Measurements from ENCODE around the gene PALM2AKAP2. TPM values are rescaled to one million over a fixed set of nuclear protein-coding genes. Genes with fewer than 3 reads are reported as not detected.

Gene PALM2AKAP2
- total RNA-seq, 2 donors from 2014 or later: not detected

DNA sequence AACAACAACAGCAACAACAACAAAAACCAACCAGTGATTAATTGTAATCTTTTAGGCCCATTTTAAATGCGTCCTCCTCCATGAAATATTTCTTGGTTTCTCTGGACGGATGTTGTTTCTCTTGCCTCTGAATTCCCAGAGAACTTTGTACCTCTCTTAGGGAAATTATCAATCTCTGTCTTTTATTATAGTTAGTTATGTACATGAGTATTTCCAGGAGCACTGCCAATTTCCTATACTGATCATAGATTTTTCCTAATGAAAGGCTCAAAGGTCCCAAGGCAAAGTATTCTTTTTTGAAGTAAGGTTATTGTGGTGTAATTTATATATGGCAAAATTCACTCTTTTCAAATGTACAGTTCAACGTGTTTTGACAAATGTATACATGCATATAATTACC is 20.4 kb upstream of the PALM2AKAP2 start:
- Mint-ChIP-seq H3K4me3 (no peak overlapping the region), H3K9me3 (no peaks in the 10 kb centered on the region), H3K27me3 (peaks cover 10 to 21% of the 10 kb centered on the region in 2 donors), H3K4me1 (ENCODE audit: low read depth in 2 of 2) (no peaks in the 10 kb centered on the region), H3K27ac (no peak overlapping the region), H3K36me3 (no peaks in the 10 kb centered on the region)
- ATAC-seq: no peak
- DNase-seq (ENCODE audit: low spot score): no peak

DNA sequence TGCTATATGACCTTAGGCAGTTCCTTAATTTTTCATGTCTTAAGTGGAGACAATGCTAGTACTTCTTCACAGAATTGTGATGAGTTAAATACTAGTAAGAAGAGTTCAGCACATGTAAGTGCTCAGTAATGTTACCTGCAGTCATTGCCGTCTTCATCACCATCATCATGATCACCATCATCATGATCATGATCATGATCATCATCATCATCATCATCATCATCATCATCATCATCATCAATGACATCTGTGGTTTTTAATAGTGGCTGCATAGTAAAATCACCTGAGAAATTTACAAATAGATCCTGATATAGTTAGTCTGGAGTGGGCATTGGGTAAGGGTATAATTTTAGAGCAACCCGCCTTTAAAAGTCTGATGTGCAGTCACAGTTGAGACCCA is 14.7 kb upstream of the PALM2AKAP2 start:
- no peaks in the 10 kb centered on the region for H3K9me3 Mint-ChIP-seq
- ATAC-seq (no peak), DNase-seq (ENCODE audit: low spot score) (no peak)
- no peak overlapping the region for H3K4me3 Mint-ChIP-seq
- H3K27ac Mint-ChIP-seq: no peak overlapping the region
- H3K4me1 Mint-ChIP-seq (ENCODE audit: low read depth in 2 of 2): no peaks in the 10 kb centered on the region
- no peaks in the 10 kb centered on the region for H3K36me3 Mint-ChIP-seq
- H3K27me3 Mint-ChIP-seq: peaks cover 9 to 12% of the 10 kb centered on the region in 2 donors

DNA sequence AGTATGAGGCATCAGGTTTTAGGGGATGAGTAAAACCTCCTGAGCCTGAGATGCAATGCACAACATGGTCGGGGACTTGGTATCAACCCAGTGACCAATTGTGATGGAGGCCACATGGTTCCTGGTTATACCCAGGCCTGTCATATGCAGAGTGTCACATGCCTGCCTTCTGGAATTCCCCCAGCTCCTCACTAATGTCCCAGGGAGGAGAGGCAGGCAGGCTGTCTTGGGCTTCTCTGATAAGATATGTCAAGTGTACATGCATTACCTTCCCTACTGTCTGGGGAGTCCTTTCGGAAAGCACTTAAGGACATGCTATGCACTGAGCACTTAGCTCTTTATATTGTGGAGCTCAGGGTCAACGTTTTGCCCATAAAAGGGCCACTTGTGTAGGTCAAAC is 14.2 kb upstream of the PALM2AKAP2 start:
- Mint-ChIP-seq H3K27ac (no peak overlapping the region), H3K9me3 (no peaks in the 10 kb centered on the region), H3K4me1 (ENCODE audit: low read depth in 2 of 2) (no peaks in the 10 kb centered on the region), H3K4me3 (no peak overlapping the region), H3K36me3 (no peaks in the 10 kb centered on the region), H3K27me3 (peaks cover 10 to 16% of the 10 kb centered on the region in 2 donors)
- ATAC-seq (no peak), DNase-seq (ENCODE audit: low spot score) (no peak)

DNA sequence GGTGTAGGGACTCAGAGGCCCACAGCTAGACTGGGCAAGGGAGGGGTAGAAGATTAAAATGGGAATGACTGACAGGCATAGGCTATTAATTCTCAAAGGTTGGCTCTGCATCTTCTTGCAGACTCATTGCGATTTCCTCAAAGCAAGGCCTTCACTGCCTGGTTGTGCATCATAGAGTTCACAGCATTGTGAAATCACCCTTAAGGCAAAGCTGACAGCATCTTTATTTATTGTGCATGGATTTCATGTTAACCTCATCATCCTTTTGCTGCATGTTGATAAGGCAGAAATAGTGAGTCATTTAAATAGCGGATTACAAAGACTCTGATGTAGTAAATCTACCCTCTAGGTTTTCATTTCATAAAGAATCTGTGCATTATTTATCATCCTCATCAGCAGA is 13.6 kb upstream of the PALM2AKAP2 start:
- Mint-ChIP-seq H3K4me1 (ENCODE audit: low read depth in 2 of 2) (no peaks in the 10 kb centered on the region), H3K36me3 (no peaks in the 10 kb centered on the region), H3K9me3 (no peaks in the 10 kb centered on the region), H3K27ac (no peak overlapping the region), H3K27me3 (peaks cover 15 to 21% of the 10 kb centered on the region in 2 donors), H3K4me3 (no peak overlapping the region)
- DNase-seq (ENCODE audit: low spot score) (no peak), ATAC-seq (no peak)

DNA sequence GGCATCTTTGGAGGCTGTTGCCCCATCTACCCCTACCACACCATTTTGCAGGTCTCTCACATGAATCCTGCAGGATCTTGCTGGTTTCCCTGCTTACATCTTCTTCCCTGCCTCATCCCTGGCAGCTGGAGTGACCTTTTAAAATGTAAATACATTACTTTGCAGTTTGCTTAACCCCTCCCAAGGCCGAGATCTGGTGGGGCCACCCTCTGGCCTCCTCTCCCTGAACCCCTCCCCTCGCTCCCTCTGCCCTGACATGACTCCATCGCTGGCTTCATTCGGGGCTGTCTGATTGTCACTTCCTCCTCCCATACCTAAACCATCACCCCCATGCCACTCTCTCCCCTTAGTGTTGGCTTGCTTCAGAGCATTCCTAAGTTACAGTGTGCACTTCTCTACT is 12.6 kb upstream of the PALM2AKAP2 start:
- H3K4me1 Mint-ChIP-seq (ENCODE audit: low read depth in 2 of 2): no peaks in the 10 kb centered on the region
- H3K36me3 Mint-ChIP-seq: no peaks in the 10 kb centered on the region
- no peak overlapping the region for H3K4me3 Mint-ChIP-seq
- no peak for DNase-seq (ENCODE audit: low spot score)
- H3K27me3 Mint-ChIP-seq: peaks cover 20 to 23% of the 10 kb centered on the region in 2 donors
- H3K27ac Mint-ChIP-seq: no peak overlapping the region
- no peak for ATAC-seq
- H3K9me3 Mint-ChIP-seq: no peaks in the 10 kb centered on the region

DNA sequence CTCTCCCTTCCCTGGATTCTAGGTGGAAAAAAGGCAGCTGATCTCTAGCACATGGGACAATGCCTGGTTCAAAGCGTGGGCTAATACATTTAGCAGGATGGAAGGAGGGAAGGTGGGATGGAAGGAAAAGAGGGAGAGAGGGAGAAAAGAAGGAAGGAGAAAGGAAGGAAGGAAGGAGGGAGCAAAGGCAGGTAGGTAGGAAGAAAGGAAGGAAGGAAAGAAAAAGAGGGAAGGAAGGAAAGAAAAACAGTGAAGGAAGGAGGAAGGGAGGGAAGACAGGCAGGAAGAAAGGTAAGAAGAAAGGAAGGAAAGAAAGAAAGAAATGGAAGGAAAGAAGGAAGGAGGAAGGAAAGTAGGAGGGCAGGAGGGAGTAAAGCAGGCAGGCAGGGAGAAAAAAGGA is 12.2 kb upstream of the PALM2AKAP2 start:
- no peaks in the 10 kb centered on the region for H3K4me1 Mint-ChIP-seq (ENCODE audit: low read depth in 2 of 2)
- H3K27ac Mint-ChIP-seq: no peak overlapping the region
- H3K27me3 Mint-ChIP-seq: peaks cover 20 to 23% of the 10 kb centered on the region in 2 donors

DNA sequence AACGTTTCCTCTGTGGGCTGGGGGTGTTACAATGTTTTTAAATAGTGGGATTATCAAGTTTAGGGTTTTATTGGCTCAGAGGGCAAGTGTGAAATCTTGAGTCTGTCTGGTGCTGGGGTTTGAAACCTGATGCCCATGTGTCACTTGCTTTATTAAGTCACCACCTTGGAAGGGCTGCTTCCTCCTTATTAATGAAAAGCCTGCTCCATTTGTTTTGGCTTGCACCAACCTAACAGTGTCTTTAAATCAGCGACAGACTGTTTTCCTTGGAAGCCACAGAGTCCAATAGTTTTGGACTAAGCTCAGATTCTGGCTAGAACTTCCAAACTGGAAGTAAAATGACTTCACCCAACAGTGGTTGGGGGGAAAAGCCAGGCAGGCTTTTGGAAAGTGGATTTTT is 10.7 kb upstream of the PALM2AKAP2 start:
- no peaks in the 10 kb centered on the region for H3K36me3 Mint-ChIP-seq
- H3K4me1 Mint-ChIP-seq (ENCODE audit: low read depth in 2 of 2): no peaks in the 10 kb centered on the region
- H3K27ac Mint-ChIP-seq: no peak overlapping the region
- no peak overlapping the region for H3K4me3 Mint-ChIP-seq
- peaks cover 20 to 23% of the 10 kb centered on the region in 2 donors for H3K27me3 Mint-ChIP-seq
- no peaks in the 10 kb centered on the region for H3K9me3 Mint-ChIP-seq
- no peak for ATAC-seq
- DNase-seq (ENCODE audit: low spot score): no peak

More for the DNA sequence above, 12.2 kb upstream of the PALM2AKAP2 start:
- DNase-seq (ENCODE audit: low spot score) (no peak), ATAC-seq (no peak)
- Mint-ChIP-seq H3K4me3 (no peak overlapping the region), H3K9me3 (no peaks in the 10 kb centered on the region), H3K36me3 (no peaks in the 10 kb centered on the region)

DNA sequence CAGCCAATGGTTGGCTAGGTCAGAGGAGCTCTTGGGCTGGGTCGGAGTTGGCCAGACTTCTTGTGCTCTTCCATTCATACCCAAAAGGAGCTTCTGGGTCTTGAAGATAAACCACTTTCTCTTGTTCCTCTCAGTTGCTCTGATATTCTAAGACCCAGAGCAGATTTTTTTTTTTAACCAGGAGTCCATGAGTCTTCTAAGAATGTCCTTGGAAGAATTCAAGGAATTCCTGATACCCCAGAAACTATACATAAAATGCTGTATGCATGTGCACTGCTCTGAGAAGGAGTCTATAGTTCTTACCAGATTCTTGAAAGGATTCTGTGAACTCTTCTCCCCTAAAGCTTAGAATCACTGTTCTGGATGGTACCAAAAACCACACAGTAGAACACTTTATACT is 9.9 kb upstream of the PALM2AKAP2 start:
- no peak for ATAC-seq
- H3K27ac Mint-ChIP-seq: no peak overlapping the region

DNA sequence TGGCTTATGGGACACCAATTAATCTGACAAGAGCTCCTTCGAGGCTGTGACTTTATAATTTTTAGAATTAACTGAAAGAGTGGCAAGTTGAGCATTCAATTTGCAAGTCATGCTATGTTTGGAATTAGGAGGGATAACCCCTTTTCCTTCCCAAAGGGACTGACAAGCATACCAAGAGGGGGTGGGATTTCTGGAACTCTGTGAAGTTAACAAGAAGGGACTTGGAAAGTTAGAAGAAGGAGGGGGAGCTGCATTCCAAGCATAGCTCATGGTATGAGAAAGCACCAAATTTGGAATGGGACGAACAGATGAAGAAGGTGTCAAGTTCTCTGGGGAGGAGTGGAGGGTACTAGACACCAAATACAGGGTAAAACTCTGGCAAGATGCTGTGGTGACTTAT is 8.9 kb upstream of the PALM2AKAP2 start:
- DNase-seq (ENCODE audit: low spot score) (no peak), ATAC-seq (no peak)
- H3K4me3 Mint-ChIP-seq: no peak overlapping the region
- H3K4me1 Mint-ChIP-seq (ENCODE audit: low read depth in 2 of 2): no peaks in the 10 kb centered on the region
- H3K9me3 Mint-ChIP-seq: no peaks in the 10 kb centered on the region
- H3K27me3 Mint-ChIP-seq: peaks cover 24 to 26% of the 10 kb centered on the region in 2 donors
- H3K36me3 Mint-ChIP-seq: no peaks in the 10 kb centered on the region
- no peak overlapping the region for H3K27ac Mint-ChIP-seq

More for the DNA sequence above, 9.9 kb upstream of the PALM2AKAP2 start:
- Mint-ChIP-seq H3K4me3 (no peak overlapping the region), H3K4me1 (ENCODE audit: low read depth in 2 of 2) (no peaks in the 10 kb centered on the region), H3K9me3 (no peaks in the 10 kb centered on the region), H3K36me3 (no peaks in the 10 kb centered on the region), H3K27me3 (peaks cover 24 to 26% of the 10 kb centered on the region in 2 donors)
- DNase-seq (ENCODE audit: low spot score): no peak

DNA sequence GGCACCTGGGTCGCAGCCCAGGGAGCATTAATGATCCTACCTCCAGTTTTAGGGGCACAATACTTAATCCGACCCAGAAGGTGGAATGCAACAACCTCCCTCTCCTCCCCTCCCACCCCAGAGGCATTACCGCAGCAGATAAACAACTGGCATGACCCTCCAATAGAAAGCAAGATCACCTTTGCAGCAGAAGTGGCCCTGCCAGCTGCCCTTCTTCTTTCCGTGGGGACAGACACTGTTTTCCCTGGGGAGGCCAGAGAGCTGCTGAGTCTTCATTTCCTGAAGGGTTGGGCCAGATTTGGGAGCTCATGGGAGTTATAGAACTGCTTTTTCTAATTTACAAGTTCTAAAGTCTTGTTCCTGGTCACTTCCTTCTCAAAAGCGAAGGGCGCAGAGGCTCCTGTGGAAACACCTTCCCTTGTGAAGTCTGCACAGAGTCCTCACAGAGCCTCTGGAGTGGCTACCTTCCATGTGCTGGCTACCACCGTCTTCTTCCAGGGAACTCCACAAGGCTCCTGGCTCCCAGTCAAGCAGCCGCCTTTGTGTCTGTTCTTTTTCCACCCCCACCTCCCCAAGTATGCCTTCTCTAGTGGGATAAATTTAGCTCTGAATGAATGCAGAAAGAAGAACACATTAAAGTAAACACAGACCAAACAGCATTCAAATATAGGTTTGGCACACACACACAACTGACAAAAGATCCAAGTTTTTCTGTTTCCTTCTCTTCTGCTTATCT is 8.0 kb upstream of the PALM2AKAP2 start:
- H3K4me1 Mint-ChIP-seq (ENCODE audit: low read depth in 2 of 2): no peaks in the 10 kb centered on the region
- H3K27me3 Mint-ChIP-seq: peaks cover 24 to 28% of the 10 kb centered on the region in 2 donors
- H3K36me3 Mint-ChIP-seq: no peaks in the 10 kb centered on the region
- DNase-seq (ENCODE audit: low spot score): no peak
- no peaks in the 10 kb centered on the region for H3K9me3 Mint-ChIP-seq
- no peak overlapping the region for H3K4me3 Mint-ChIP-seq
- ATAC-seq: no peak
- H3K27ac Mint-ChIP-seq: no peak overlapping the region

DNA sequence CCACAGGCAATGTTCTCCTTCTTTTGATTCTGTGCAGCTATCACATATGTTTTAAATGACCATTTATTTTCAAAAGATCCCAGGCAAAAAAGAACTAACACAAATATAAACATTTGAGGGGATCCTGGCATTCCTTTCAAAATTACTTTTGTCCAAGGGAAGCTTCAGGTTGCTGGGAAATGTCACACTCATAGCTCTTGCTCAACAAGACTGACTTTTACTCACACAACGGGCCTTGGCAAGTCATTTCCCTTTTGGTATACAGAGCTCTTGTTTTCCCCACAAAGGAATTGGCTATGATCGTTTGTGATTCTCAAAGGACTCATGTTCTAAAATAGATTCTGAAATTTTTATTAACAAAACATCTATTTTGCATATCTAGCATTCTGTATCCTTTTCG is 4.5 kb upstream of the PALM2AKAP2 start:
- no peak overlapping the region for H3K27ac Mint-ChIP-seq
- DNase-seq (ENCODE audit: low spot score) (no peak), ATAC-seq (no peak)
- no peaks in the 10 kb centered on the region for H3K4me1 Mint-ChIP-seq (ENCODE audit: low read depth in 2 of 2)
- no peaks in the 10 kb centered on the region for H3K36me3 Mint-ChIP-seq
- no peak overlapping the region for H3K4me3 Mint-ChIP-seq
- H3K27me3 Mint-ChIP-seq: peaks cover 24 to 35% of the 10 kb centered on the region in 2 donors
- H3K9me3 Mint-ChIP-seq: peaks cover 2% of the 10 kb centered on the region

DNA sequence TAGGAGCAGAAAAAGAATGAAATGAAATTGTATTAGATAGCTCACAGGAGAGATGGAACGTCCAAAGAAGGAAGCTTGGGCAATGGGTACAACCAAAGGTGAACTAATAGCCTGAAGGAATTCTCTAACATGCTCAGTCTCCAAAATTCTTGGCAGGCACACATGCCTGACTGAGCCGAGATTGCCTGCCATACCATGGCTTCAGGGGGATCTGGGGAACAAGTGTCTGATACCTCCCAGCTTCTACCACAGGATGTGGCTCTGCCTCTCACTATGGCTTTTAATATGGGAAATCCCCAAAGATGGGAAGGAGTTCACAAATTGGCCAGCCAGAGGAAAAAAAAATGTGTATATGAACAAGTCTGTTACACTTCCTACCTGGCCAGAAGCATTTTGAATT is 3.6 kb upstream of the PALM2AKAP2 start:
- ATAC-seq (no peak), DNase-seq (ENCODE audit: low spot score) (no peak)
- H3K4me3 Mint-ChIP-seq: no peak overlapping the region
- peaks cover 20 to 33% of the 10 kb centered on the region in 2 donors for H3K27me3 Mint-ChIP-seq
- peaks cover 2% of the 10 kb centered on the region for H3K9me3 Mint-ChIP-seq
- H3K4me1 Mint-ChIP-seq (ENCODE audit: low read depth in 2 of 2): no peaks in the 10 kb centered on the region
- H3K36me3 Mint-ChIP-seq: no peaks in the 10 kb centered on the region
- H3K27ac Mint-ChIP-seq: no peak overlapping the region

DNA sequence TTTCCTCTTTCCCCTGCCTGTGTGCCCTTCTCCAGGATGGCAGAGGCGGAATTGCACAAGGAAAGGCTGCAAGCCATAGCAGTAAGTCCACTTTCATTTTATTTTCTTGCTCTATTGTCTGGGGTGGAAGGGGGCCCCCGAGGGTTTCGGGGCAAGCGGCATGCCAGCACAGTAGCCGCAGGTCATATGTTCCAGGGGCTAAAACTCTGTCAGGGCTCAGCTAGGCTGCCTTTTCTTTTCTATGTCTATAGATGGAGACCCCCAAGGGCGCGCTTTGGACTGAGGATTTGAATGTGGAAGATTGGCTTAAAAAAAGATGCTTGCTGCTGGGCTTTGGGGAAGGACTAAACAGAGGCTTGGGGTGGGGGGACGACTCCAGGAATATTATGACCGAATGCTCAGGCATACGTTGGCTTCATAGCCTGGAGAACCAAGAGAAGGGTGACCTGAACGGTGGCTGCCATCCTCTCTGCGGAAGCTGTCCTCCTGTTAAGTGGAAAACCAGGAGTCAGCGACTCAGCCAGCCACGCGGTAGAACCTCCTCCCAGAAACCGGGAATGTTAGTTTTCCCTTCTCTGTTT is 545 bp downstream of the PALM2AKAP2 start:
- Mint-ChIP-seq H3K36me3 (no peaks in the 10 kb centered on the region), H3K27me3 (peaks cover 19 to 46% of the 10 kb centered on the region in 2 donors), H3K27ac (no peak overlapping the region), H3K4me1 (ENCODE audit: low read depth in 2 of 2) (no peaks in the 10 kb centered on the region), H3K9me3 (peaks cover 5% of the 10 kb centered on the region), H3K4me3 (no peak overlapping the region)
- DNase-seq (ENCODE audit: low spot score): no peak
- no peak for ATAC-seq

DNA sequence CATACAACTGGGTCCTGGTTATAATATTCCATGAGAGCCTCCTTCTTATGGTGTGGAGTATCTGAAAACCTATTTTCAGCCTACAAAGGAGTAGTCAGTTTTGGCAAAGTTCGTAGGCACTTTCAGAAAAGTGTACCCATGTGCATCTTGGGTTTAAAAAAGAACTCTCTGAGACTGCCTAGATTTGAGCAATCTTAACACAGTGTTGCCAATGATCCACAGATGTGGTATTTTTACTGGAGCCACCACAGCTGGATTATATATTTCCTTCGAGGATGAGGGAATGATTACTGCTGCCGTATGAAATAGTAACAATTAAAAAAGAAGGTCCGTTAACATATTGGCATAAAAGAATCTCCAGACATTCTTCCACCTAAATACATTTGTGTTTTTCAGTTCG is 1.1 kb downstream of the PALM2AKAP2 start:
- no peaks in the 10 kb centered on the region for H3K36me3 Mint-ChIP-seq
- ATAC-seq (no peak), DNase-seq (ENCODE audit: low spot score) (no peak)
- H3K27ac Mint-ChIP-seq: no peak overlapping the region
- no peak overlapping the region for H3K4me3 Mint-ChIP-seq
- peaks cover 5% of the 10 kb centered on the region for H3K9me3 Mint-ChIP-seq
- peaks cover 19 to 46% of the 10 kb centered on the region in 2 donors for H3K27me3 Mint-ChIP-seq
- no peaks in the 10 kb centered on the region for H3K4me1 Mint-ChIP-seq (ENCODE audit: low read depth in 2 of 2)

Data from natural killer cell treated with Interleukin-12 subunit alpha and Interleukin-12 subunit beta and Interleukin-15 and Interleukin-18, amount 100 ng/mL, for 72 hours (primary cell).